GM12891 (cell line): ENCODE data around the gene FAM184A.

Source experiments
- DNase-seq: peaks from one replicate; pipeline ENCODE4 v3.0.0; 2011; ENCODE audit warnings: low spot score; ENCODE audit not compliant: insufficient read length
- FAIRE-seq: peaks from 2 replicates; lab custom pipeline; 2011; peaks lifted over from hg19 to GRCh38; lab: Jason Lieb, UNC
- PAX5 ChIP-seq: IDR thresholded peaks from 2 replicates; pipeline ENCODE4 v1.6.1; 2011; ENCODE audit warnings: low read length, moderate library complexity, mild to moderate bottlenecking; ENCODE audit not compliant: insufficient read depth, severe bottlenecking
- POLR2A ChIP-seq: IDR thresholded peaks from 2 replicates; pipeline ENCODE4 v1.6.1; 2011; ENCODE audit warnings: low read depth, low read length, control low read depth
- POLR2AphosphoS5 ChIP-seq: IDR thresholded peaks from 2 replicates; pipeline ENCODE4 v1.6.1; 2011; ENCODE audit warnings: low read depth, low read length, control low read depth
- POU2F2 ChIP-seq: IDR thresholded peaks from 2 replicates; pipeline ENCODE4 v1.6.1; 2011; ENCODE audit warnings: low read depth, mild to moderate bottlenecking, control low read depth, low read length, moderate library complexity
- SPI1 ChIP-seq: IDR thresholded peaks from 2 replicates; pipeline ENCODE4 v1.6.1; 2011; ENCODE audit warnings: low read depth, low read length, control low read depth
- TAF1 ChIP-seq: IDR thresholded peaks from 2 replicates; pipeline ENCODE4 v1.6.1; 2011; ENCODE audit warnings: low read depth, low read length, control low read depth

The FAM184A gene

GRCh38 chr6:118993358-118993757, 85.1 kb downstream of the FAM184A start:
- no peak for DNase-seq
- FAIRE-seq: no peak
- TF ChIP-seq POLR2A (no peak), TAF1 (no peak), POU2F2 (no peak), POLR2AphosphoS5 (no peak), SPI1 (no peak), PAX5 (no peak)

DNA sequence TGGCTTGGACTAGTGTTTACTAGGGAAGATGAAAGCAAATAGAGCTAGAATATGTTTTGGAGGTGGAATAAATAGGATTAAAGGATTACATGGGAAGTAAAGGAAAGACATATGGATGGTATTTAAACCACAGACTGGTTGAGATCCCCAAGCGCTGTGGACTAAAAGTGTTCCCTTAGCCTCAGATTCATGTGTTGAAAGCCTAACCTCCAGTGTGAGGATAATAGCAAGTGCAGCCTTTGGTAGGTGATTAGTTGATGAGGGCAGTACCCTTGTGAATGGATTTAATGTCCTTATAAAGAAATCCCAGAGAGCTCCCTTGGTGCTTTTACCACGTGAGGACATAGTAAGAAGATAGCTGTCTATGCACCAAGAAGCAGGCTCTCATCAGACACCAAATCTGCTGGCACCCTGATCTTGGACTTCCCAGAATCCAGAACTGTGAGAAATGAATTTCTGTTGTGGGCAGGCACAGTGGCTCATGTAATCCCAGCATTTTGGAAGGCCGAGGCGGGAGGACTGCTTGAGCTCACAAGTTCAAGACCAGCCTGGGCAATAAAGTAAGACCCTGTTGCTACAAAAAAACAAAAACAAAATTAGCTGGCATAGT, 86.2 kb downstream of the FAM184A start:
- no peak for FAIRE-seq
- DNase-seq: no peak
- no peak for TF ChIP-seq SPI1
- no peak for TF ChIP-seq POLR2A
- no peak for TF ChIP-seq POLR2AphosphoS5
- TF ChIP-seq POU2F2: no peak
- TF ChIP-seq TAF1: no peak
- TF ChIP-seq PAX5: no peak

DNA sequence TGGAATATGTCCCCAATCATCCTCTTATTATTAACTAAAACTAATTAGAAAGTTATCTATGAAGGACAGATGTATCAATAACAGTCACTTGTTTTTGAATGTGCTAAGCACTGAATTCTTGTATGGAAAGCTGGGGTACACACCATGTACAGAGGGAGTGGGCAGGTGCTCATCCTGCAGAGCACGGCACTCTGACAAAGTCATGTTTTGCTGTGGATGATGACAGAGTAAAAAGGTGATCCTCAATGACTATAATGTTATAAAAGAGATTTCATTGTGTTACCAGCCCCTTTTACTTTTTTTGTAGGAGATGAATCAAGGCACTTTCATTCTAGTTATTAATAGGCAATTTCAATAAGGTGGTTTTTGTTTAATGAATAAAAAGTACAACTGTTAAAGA, 92.2 kb downstream of the FAM184A start:
- TF ChIP-seq PAX5 (no peak), SPI1 (no peak), POLR2AphosphoS5 (no peak), TAF1 (no peak), POLR2A (no peak), POU2F2 (no peak)
- FAIRE-seq (no peak), DNase-seq (no peak)

- no peak for DNase-seq
- FAIRE-seq: no peak
- no peak for TF ChIP-seq SPI1
- TF ChIP-seq POLR2AphosphoS5: no peak
- TF ChIP-seq TAF1: no peak
- no peak for TF ChIP-seq POU2F2
- no peak for TF ChIP-seq POLR2A
- TF ChIP-seq PAX5: no peak
Measured at GRCh38 chr6:118985123-118985830, 93.2 kb downstream of the FAM184A start.

- FAIRE-seq (no peak), DNase-seq (no peak)
- TF ChIP-seq PAX5 (no peak), TAF1 (no peak), SPI1 (no peak), POU2F2 (no peak), POLR2AphosphoS5 (no peak), POLR2A (no peak)
Measured at GRCh38 chr6:118984342-118984741, 94.1 kb downstream of the FAM184A start.

DNA sequence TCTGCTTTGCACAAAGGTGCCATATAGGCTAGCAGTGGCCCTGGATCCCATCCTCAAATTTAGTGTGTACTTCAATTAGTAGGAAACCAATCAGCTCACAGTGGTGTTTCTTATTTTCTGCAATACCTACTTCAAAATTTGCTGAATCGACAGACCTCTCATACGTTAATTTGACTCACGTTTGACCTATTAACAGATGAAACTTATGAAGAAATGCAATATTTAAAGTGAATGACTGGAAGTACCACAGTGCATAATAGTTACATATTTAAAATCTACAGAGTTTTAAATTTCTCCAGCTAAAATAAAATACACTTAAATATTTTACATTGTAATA, 95.9 kb downstream of the FAM184A start:
- TF ChIP-seq POLR2A: no peak
- TF ChIP-seq POU2F2: no peak
- no peak for TF ChIP-seq SPI1
- no peak for TF ChIP-seq TAF1
- TF ChIP-seq POLR2AphosphoS5: no peak
- no peak for TF ChIP-seq PAX5
- FAIRE-seq: no peak

GRCh38 chr6:118981884-118982574, 96.4 kb downstream of the FAM184A start:
- DNase-seq (no peak), FAIRE-seq (no peak)
- TF ChIP-seq POLR2A (no peak), PAX5 (no peak), SPI1 (no peak), POLR2AphosphoS5 (no peak), TAF1 (no peak), POU2F2 (no peak)

More for the DNA sequence above, 95.9 kb downstream of the FAM184A start:
- no peak for DNase-seq

DNA sequence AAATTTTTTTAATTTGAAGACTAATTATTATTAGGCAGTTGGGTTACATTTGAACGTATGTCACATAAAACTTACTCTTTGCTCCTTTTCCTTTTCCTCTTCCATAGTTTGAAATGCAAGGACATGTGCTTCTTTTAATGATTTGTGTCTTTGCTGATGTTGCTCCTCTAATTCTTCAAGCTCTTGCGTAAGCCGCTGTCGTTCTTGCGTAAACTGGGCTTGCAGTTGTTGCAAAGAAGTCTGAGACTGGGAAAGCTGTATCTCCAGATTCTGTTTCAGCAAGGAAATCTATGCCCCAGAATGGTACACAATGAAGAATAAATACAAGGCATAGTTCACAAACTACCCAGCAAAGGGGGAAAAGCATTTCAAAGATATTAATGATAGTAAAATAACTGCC, 98.4 kb downstream of the FAM184A start:
- DNase-seq (no peak), FAIRE-seq (no peak)
- TF ChIP-seq POLR2AphosphoS5 (no peak), POLR2A (no peak)

- FAIRE-seq (no peak), DNase-seq (no peak)
- TF ChIP-seq PAX5 (no peak), POLR2AphosphoS5 (no peak), TAF1 (no peak), POLR2A (no peak), SPI1 (no peak), POU2F2 (no peak)
Measured at GRCh38 chr6:118974790-118975189, 103.7 kb downstream of the FAM184A start.
